Activated CD8-positive, alpha-beta memory T cell treated with anti-CD3 and anti-CD28 coated beads, Interleukin-2, amount 50 U/mL, for 24 hours (primary cell): ENCODE results near the gene LHFPL2.
"Not testable (repeated sequence)": the region's sequence is repeated elsewhere in the genome, so short reads cannot be mapped to it uniquely, and the experiment has no call there.

Experiments
- DNase-seq: peaks from one replicate; pipeline ENCODE4 v3.0.0-alpha.2; 2020; ENCODE audit errors: extremely low read depth

The LHFPL2 gene

DNA sequence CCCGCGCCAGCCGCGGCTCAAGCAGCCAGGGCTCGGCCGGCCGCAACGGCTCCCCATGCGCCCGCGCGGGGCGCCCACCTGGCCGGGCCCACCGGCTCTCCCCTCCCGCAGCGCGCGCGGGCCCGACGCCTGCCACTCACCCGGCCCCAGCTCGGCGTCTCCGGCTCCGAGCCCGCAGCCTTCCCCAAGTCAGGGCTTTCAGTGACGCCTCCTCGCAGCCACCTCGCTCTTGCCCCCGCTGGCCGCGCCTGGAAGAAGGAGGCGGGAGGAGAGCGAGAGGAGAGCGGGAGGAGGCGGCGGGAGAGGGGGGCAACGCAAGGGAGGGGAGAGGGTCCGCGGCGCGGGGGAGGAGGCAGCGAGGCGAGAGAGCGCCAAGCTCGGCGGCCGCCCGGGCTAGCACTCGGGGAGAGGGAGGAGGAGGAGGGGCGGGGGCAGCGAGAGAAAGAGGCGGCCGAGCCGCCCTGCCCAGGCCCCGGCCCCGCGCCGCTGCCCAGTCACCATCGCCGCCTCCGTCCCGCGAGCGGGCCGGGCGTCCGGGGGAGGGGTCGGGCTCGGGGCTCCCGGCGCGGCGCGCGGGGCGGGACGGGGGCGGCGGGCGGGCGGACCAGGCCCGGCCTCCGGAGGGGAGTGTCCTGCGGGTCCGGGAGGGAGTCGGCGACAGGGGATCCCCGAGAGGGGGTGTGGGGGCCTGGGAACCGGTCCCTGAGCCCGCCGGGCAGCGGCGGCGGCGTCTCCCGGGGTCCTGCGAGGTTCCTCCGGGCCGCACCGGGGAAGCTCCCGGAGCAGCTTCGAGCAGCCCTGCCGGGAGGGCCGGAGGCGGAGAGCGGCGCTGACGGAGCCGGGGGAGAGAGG, at the start of gene LHFPL2:
LHFPL2 (minus strand) TSS at position 414 of the 852 bp plus-strand sequence. CDS start 138,559 bp downstream, outside the sequence.
- no peak for DNase-seq

- DNase-seq, result no peak
Observed at GRCh38 chr5:78696637-78697036, 48.1 kb upstream of the LHFPL2 start.

DNA sequence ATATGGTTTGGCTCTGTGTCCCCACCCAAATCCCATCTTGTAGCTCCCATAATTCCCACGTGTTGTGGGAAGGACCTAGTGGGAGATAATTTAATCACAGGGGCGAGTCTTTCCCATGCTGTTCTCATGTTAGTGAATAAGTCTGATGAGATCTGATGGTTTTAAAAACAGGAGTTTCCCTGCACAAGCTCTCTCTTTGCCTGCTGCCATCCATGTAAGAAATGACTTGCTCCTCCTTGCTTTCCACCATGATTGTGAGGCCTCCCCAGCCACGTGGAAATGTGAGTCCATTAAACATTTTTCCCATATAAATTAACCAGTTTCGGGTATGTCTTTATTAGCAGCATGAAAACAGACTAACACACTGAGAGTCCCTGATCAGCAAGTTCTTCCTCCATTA, 47.5 kb upstream of the LHFPL2 start:
- DNase-seq, result not testable (repeated sequence)

GRCh38 chr5:78693339-78693738, 44.8 kb upstream of the LHFPL2 start:
- no peak for DNase-seq

GRCh38 chr5:78691084-78691960, 42.8 kb upstream of the LHFPL2 start:
- DNase-seq, result no peak

GRCh38 chr5:78690253-78690972, 41.8 kb upstream of the LHFPL2 start:
- no peak for DNase-seq

DNA sequence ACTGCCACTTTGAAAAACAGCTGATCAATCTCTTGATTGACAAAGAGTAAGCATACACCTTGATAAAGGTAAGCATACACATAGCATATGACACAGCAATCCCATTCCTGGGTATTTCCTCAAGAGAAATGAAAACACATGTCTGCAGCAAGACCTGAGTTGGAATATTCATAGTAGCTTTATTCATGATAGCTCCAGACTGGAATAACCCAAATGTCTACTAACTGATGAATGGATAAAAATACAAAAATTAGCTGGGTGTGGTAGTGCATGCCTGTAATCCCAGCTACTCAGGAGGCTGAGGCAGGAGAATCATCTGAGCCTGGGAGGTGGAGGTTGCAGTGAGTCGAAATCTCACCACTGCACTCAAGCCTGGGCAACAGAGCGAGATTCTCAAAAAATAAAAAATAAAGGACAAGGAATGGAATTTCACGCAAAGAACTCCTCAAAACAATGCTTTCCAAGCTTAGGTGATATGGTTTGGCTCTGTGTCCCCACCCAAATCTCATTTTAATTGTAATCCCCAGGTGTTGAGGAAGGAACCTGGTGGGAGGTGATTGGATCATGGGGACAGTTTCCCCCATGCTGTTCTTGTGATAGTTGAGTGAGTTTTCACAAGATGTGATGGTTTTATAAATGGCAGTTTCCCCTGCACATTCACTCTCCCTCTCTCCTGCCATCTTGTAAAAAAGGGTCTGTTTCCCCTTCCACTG, 41.1 kb upstream of the LHFPL2 start:
- DNase-seq, result no peak

DNA sequence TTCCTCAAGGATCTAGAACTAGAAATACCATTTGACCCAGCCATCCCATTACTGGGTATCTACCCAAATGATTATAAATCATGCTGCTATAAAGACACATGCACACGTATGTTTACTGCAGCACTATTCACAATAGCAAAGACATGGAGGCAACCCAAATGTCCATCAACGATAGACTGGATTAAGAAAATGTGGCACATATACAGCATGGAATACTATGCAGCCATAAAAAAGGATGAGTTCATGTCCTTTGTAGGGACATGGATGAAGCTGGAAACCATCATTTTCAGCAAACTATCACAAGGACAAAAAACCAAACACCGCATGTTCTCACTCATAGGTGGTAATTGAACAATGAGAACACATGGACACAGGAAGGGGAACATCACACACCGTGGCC, 38.9 kb upstream of the LHFPL2 start:
- not testable (repeated sequence) for DNase-seq

DNA sequence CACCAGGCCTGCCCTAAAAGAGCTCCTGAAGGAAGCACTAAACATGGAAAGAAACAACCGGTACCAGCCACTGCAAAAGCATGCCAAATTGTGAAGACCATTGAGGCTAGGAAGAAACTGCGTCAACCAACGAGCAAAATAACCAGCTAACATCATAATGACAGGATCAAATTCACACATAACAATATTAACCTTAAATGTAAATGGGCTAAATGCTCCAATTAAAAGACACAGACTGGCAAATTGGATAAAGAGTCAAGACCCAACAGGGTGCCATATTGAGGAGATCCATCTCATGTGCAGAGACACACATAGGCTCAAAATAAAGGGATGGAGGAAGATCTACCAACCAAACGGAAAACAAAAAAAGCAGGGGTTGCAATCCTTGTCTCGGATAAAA, 35.3 kb upstream of the LHFPL2 start:
- DNase-seq, result not testable (repeated sequence)

- no peak for DNase-seq
Observed at GRCh38 chr5:78679905-78680304, 31.3 kb upstream of the LHFPL2 start.

DNA sequence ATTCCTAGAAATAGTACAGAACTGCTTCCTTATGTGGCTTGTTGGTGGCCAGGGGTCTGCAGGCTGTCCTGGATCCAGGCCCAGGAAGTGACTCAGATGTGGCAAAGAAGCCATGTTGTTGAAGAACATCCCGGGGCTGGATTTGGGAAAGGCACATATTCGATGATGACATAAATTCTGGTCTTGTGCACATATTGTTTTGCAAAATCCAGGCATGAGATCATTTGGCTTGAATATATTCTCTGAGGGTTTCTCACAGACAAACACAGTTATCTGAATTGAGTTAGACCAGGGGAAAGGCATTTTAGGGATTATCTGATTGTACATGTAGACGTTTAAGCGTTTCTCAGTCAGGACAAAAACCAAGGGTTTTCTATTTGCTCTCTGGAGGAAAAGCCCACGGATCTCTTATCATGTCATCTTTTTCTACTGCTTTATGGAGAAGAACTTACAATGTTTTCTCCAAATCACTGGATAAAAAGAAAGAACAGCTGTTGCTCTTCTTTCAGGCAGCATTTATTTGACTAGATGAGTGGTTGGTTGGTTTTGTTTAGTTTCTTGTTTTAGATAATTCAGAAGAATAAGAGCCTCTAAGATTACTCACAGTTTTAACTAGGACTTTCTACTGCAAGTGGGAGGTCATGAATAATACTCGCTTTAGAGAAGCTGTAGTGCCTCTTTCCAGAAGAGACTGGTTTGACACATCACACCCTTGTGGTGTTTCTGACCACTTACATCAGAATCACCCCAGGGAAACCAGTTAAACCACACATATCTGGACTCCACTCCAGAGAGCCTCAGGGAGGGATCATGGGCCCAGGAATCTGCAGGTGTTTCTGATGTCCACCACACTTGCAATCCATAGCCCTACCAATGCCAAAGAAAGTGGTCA, 29.5 kb upstream of the LHFPL2 start:
- no peak for DNase-seq

GRCh38 chr5:78675956-78676730, 27.6 kb upstream of the LHFPL2 start:
- no peak for DNase-seq

DNA sequence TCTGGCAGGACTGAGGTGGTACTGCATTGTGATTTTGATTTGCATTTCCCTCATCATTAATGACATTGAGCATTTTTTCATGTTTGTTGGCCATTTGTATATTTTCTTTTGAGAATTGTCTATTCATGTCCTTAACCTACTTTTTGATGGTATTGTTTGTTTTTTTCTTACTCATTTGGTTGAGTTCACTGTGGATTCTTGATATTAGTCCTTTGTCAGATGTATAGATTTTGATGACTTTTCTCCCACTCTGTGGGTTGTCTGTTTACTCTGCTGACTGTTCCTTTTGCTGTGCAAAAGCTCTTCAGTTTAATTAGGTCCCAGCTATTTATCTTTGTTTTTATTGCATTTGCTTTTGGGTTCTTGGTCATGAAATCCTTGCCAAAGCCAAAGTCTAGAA, 25.3 kb upstream of the LHFPL2 start:
- not testable (repeated sequence) for DNase-seq

DNA sequence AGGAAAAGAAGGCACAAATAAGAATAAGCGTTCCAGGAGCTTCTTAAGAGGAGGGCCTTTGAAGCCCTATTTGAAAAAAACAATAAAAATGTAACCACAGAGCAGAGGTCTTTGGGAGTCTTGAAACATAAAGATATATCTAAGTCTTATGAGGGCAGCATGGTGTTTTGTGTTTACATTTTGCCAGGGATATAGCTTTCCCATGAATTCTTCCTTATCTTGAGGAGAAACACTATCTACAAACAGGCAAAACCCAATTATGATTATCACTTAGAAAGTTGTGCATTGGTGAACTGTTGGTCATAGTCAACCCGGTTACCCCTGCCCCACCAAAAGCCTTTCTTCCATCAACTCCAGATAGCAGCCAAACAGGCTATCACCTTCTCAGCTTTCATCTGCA, 23.6 kb upstream of the LHFPL2 start:
- DNase-seq, result no peak

DNA sequence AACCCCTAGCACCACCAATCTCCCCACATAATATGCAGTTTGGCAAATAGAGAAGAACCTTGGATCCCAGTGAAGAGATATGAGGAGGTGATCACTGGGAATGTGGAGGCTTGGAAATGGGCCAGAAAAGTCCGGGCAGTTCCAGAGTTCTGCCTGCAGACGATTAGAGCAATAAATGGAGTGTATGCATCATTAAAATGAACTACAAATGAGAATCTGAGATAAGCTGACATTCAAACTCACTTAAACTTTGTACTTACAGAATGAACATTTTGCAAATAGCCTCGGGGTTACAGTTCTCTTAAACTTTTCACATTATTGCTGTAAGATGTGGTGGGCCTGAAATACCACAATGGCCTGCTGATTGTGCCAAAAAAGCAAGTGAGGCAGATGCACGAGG, 23.0 kb upstream of the LHFPL2 start:
- no peak for DNase-seq

GRCh38 chr5:78670701-78671269, 22.2 kb upstream of the LHFPL2 start:
- DNase-seq, result no peak

GRCh38 chr5:78669331-78669730, 20.8 kb upstream of the LHFPL2 start:
- DNase-seq, result no peak

- DNase-seq, result no peak
Observed at GRCh38 chr5:78667461-78668103, 19.0 kb upstream of the LHFPL2 start.

GRCh38 chr5:78666975-78667374, 18.4 kb upstream of the LHFPL2 start:
- DNase-seq, result not testable (repeated sequence)
